RWPE2 (cell line): ENCODE results near the gene JPH4.
"Not testable (repeated sequence)": the region's sequence is repeated elsewhere in the genome, so short reads cannot be mapped to it uniquely, and the experiment has no call there.

Source experiments
- ATAC-seq: fragments of 200-7000 bp; cut with Tn5 transposase; 3 replicates; pipeline ENCODE4 v1.9.1; 2021; ENCODE audit warnings: low read depth
- DNase-seq: peaks from one replicate; pipeline ENCODE4 v3.0.0-alpha.2; 2020; ENCODE audit warnings: low spot score
- H3K27ac ChIP-seq: fragments of 450-650 bp; 2 replicates; pipeline ENCODE4 v1.5.1; 2017; ENCODE audit warnings: mild to moderate bottlenecking; ENCODE audit not compliant: poor library complexity, severe bottlenecking
- H3K27me3 ChIP-seq: fragments of 250-450 bp; sonication (Bioruptor Pico); 2 replicates; pipeline ENCODE4 v1.5.1; 2021; ENCODE audit warnings: mild to moderate bottlenecking, moderate library complexity; ENCODE audit not compliant: insufficient read depth, poor library complexity, severe bottlenecking
- H3K36me3 ChIP-seq: fragments of 250-450 bp; sonication (Bioruptor Pico); 2 replicates; pipeline ENCODE4 v1.5.1; 2020; ENCODE audit warnings: low read depth, mild to moderate bottlenecking, moderate library complexity
- H3K4me1 ChIP-seq: fragments of 250-450 bp; sonication (Bioruptor Pico); 2 replicates; pipeline ENCODE4 v1.5.1; 2021; ENCODE audit warnings: mild to moderate bottlenecking, moderate library complexity; ENCODE audit not compliant: insufficient read depth, poor library complexity, severe bottlenecking
- H3K4me3 ChIP-seq: fragments of 250-450 bp; sonication (Bioruptor Pico); 2 replicates; pipeline ENCODE4 v1.5.1; 2021; ENCODE audit warnings: mild to moderate bottlenecking, moderate library complexity; ENCODE audit not compliant: severe bottlenecking
- H3K9me3 ChIP-seq: fragments of 250-450 bp; sonication (Bioruptor Pico); 2 replicates; pipeline ENCODE4 v1.5.1; 2021; ENCODE audit warnings: mild to moderate bottlenecking, moderate library complexity; ENCODE audit not compliant: severe bottlenecking
- TF ChIP-seq, protein P1 (sequence below): fragments of 450-650 bp; IDR thresholded peaks from one replicate; pipeline ENCODE4 v1.5.1; 2017; ENCODE audit warnings: mild to moderate bottlenecking, moderate library complexity; ENCODE audit not compliant: poor library complexity, severe bottlenecking

The JPH4 gene

DNA sequence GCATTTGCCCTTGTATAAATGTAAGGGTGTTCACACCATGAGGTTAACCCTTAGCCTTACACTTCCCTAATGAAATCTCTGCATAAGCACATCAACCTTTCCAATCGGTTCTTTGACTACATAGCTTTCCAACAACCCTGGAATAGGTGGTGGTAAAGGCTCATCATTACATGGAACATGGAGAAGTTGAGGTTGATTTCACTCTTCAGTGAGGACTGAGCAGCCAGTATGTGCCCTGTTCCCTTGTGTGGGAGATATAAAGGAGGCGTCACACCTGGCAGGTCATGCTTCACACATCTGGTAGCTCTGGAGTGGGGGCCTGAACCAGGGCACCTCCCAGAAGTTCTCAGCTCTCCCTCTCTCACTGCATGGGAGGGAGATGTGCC is 21.7 kb upstream of the JPH4 start:
- Histone ChIP-seq H3K27me3 (no peaks in the 10 kb centered on the region), H3K9me3 (no peaks in the 10 kb centered on the region), H3K36me3 (no peaks in the 10 kb centered on the region), H3K4me1 (no peaks in the 10 kb centered on the region), H3K27ac (no peak overlapping the region), H3K4me3 (no peak overlapping the region)
- ATAC-seq: no peak
- TF ChIP-seq, protein P1, sequence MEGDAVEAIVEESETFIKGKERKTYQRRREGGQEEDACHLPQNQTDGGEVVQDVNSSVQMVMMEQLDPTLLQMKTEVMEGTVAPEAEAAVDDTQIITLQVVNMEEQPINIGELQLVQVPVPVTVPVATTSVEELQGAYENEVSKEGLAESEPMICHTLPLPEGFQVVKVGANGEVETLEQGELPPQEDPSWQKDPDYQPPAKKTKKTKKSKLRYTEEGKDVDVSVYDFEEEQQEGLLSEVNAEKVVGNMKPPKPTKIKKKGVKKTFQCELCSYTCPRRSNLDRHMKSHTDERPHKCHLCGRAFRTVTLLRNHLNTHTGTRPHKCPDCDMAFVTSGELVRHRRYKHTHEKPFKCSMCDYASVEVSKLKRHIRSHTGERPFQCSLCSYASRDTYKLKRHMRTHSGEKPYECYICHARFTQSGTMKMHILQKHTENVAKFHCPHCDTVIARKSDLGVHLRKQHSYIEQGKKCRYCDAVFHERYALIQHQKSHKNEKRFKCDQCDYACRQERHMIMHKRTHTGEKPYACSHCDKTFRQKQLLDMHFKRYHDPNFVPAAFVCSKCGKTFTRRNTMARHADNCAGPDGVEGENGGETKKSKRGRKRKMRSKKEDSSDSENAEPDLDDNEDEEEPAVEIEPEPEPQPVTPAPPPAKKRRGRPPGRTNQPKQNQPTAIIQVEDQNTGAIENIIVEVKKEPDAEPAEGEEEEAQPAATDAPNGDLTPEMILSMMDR: no peak
- no peak for DNase-seq

DNA sequence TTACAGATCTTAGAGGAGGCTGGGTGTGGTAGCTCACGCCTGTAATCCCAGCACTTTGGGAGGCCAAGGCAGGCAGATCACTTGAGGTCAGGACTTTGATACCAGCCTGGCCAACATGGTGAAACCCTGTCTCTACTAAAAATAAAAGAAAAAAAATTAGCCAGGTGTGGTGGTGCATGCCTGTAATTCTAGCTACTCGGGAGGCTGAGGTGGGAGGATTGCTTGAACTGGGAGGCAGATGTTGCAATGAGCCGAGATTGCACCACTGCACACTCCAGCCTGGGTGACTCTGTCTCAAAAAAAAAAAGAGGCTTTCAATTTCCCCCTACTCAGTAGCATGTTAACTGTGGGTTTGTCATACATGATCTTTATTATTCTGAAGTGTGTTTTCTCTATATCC is 15.6 kb upstream of the JPH4 start:
- not testable (repeated sequence) for H3K4me1 ChIP-seq, ATAC-seq, H3K27me3 ChIP-seq, H3K36me3 ChIP-seq, H3K27ac ChIP-seq, H3K4me3 ChIP-seq, DNase-seq, H3K9me3 ChIP-seq

DNA sequence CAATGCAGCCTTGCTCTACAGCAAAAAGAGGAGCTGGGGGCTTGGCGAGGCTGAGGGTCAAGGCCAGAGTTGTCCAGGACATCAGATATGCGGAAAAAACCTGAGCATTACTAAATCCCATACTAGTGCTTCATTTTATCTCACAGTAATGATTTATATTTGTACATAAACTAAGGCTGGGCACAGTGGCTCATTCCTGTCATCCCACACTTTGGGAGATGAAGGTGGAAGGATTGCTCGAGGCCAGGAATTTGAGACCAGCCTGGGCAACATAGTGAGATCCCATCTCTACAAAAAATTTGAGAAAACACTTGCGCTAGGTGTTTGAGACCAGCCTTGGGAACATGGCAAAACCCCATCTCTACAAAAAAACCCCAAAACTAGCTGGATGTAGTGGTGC is 11.6 kb upstream of the JPH4 start:
- TF ChIP-seq, protein P1: no peak
- no peak for ATAC-seq

GRCh38 chr14:23589606-23590005 is 11.0 kb upstream of the JPH4 start:
- DNase-seq: no peak
- H3K27ac ChIP-seq: no peak overlapping the region
- TF ChIP-seq, protein P1: no peak
- no peaks in the 10 kb centered on the region for H3K9me3 ChIP-seq
- no peak for ATAC-seq
- no peaks in the 10 kb centered on the region for H3K4me1 ChIP-seq
- no peaks in the 10 kb centered on the region for H3K36me3 ChIP-seq
- no peaks in the 10 kb centered on the region for H3K27me3 ChIP-seq
- no peak overlapping the region for H3K4me3 ChIP-seq

More for the DNA sequence above, 11.6 kb upstream of the JPH4 start:
- no peaks in the 10 kb centered on the region for H3K9me3 ChIP-seq
- H3K27ac ChIP-seq: no peak overlapping the region
- no peaks in the 10 kb centered on the region for H3K27me3 ChIP-seq
- H3K4me1 ChIP-seq: no peaks in the 10 kb centered on the region
- no peaks in the 10 kb centered on the region for H3K36me3 ChIP-seq
- no peak overlapping the region for H3K4me3 ChIP-seq
- no peak for DNase-seq

DNA sequence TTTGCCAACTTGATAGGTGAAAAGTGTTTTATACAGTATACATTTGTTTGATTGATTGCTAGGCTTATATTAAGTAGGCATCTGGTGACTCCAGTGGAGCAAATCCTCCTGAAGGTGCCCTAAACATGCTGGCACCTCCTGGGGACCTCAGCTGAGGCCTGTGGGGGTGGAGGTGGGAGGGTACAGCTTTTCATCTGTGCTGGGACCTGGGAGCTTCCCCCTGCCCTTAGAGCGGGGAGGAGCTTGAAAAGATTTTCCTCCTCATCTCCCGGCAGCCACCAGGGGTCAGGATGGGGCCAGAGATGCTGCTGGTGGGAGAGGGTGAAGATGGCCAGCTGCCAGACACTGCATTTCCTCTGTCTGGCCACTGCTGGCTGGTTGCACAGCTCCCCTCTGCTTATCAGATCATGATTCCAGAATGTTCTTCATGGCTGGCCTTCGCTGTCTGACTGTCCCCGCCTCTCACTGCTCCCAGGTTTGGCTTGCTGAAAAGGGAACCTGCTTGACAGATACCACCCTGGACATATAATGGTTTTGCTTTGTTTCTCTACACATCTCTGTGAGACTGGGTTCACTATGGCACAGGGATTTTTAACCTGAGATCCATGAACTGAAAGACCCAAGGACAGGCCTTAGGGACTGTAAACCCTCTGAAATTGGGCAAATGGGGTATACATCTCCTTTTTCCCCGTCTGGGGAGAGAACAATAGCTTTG is 10.5 kb upstream of the JPH4 start:
- Histone ChIP-seq H3K27ac (no peak overlapping the region), H3K4me1 (no peaks in the 10 kb centered on the region), H3K4me3 (no peak overlapping the region), H3K9me3 (no peaks in the 10 kb centered on the region), H3K36me3 (no peaks in the 10 kb centered on the region), H3K27me3 (no peaks in the 10 kb centered on the region)
- TF ChIP-seq, protein P1: peak; percentile 91
- DNase-seq (peak; percentile 90), ATAC-seq (peak; percentile 99)

GRCh38 chr14:23584527-23585203 is 6.1 kb upstream of the JPH4 start:
- H3K9me3 ChIP-seq, H3K27me3 ChIP-seq, H3K27ac ChIP-seq, DNase-seq, H3K4me1 ChIP-seq, H3K4me3 ChIP-seq, H3K36me3 ChIP-seq, ATAC-seq: not testable (repeated sequence)

DNA sequence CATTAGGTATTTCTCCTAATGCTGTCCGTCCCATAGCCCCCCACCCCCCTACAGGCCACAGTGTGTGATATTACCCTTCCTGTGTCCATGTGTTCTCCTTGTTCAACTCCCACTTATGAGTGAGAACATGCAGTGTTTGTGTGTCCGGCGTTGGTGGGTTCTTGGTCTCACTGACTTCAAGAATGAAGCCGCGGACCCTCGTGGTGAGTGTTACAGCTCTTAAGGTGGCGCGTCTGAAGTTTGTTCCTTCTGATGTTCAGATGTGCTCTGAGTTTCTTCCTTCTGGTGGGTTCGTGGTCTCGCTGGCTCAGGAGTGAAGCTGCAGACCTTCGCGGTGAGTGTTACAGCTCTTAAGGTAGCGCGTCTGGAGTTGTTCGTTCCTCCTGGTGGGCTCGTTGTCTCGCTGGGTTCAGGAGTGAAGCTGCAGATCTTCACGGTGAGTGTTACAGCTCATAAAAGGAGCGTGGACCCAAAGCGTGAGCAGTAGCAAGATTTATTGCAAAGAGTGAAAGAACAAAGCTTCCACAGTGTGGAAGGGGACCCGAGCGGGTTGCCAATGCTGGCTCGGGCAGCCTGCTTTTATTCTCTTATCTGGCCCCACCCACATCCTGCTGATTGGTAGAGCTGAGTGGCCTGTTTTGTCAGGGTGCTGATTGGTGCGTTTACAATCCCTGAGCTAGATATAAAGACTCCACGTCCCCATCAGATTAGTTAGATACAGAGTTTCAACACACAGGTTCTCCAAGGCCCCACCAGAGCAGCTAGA is 5.4 kb upstream of the JPH4 start:
- not testable (repeated sequence) for H3K36me3 ChIP-seq
- H3K27me3 ChIP-seq: peaks cover 15% of the 10 kb centered on the region

More for the DNA sequence above, 5.4 kb upstream of the JPH4 start:
- ATAC-seq, H3K9me3 ChIP-seq, H3K4me1 ChIP-seq, H3K4me3 ChIP-seq, DNase-seq, H3K27ac ChIP-seq: not testable (repeated sequence)
